Activated T-cell treated with anti-CD3 and anti-CD28 coated beads, Interleukin-2, amount 50 U/mL, for 24 hours (primary cell): ENCODE data around the gene MBD3.
"Not testable (repeated sequence)": the region's sequence is repeated elsewhere in the genome, so short reads cannot be mapped to it uniquely, and the experiment has no call there.

ENCODE experiments used
- DNase-seq: peaks from one replicate; pipeline ENCODE4 v3.0.0-alpha.2; 2020
- H3K27ac Mint-ChIP-seq: 2 replicates; pipeline ENCODE4 v1.8.0; 2020; ENCODE audit warnings: mild to moderate bottlenecking, mixed read lengths
- H3K27me3 Mint-ChIP-seq: 2 replicates; pipeline ENCODE4 v1.8.0; 2020; ENCODE audit warnings: mixed read lengths
- H3K36me3 Mint-ChIP-seq: 2 replicates; pipeline ENCODE4 v1.8.0; 2020; ENCODE audit warnings: low read depth, mixed read lengths
- H3K4me1 Mint-ChIP-seq: 2 replicates; pipeline ENCODE4 v1.8.0; 2020; ENCODE audit warnings: low read depth, mixed read lengths
- H3K4me3 Mint-ChIP-seq: 2 replicates; pipeline ENCODE4 v1.8.0; 2020; ENCODE audit warnings: mild to moderate bottlenecking, moderate library complexity, mixed read lengths
- H3K9me3 Mint-ChIP-seq: 2 replicates; pipeline ENCODE4 v1.8.0; 2020; ENCODE audit warnings: mixed read lengths

MBD3 gene

DNA sequence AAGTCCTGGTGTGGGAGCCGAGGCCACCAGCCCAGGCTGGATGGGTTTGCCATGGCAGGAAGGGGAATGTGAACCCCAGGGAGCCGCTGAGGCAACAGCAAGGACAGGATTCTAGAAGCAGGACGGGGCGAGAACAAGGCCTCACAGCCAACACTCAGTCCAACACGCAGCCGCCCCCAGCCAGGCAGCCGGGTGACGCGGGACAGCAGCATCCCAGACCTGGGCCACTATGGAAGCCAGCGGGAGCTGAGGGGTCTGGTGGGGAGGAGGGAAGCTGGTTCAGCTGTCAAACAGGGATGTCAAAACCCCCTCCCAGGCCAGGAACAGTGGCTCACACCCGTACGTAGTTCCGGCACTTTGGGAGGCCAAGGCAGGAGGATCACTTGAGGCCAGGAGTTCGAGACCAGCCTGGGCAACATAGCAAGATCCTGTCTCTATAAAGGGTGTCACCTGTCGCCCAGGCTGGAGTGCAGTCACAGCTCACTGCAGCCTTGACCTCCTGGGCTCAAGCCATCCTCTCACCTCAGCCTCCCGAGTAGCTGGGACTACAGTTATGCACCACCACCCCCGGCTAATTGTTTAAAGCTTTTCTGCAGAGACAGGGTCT, 31.3 kb downstream of the MBD3 start:
- no peaks in the 10 kb centered on the region for H3K9me3 Mint-ChIP-seq
- H3K4me1 Mint-ChIP-seq: peaks cover 4% of the 10 kb centered on the region
- H3K36me3 Mint-ChIP-seq: peaks cover 2% of the 10 kb centered on the region
- no peak for DNase-seq
- H3K27ac Mint-ChIP-seq: no peak overlapping the region
- no peaks in the 10 kb centered on the region for H3K27me3 Mint-ChIP-seq
- no peak overlapping the region for H3K4me3 Mint-ChIP-seq

DNA sequence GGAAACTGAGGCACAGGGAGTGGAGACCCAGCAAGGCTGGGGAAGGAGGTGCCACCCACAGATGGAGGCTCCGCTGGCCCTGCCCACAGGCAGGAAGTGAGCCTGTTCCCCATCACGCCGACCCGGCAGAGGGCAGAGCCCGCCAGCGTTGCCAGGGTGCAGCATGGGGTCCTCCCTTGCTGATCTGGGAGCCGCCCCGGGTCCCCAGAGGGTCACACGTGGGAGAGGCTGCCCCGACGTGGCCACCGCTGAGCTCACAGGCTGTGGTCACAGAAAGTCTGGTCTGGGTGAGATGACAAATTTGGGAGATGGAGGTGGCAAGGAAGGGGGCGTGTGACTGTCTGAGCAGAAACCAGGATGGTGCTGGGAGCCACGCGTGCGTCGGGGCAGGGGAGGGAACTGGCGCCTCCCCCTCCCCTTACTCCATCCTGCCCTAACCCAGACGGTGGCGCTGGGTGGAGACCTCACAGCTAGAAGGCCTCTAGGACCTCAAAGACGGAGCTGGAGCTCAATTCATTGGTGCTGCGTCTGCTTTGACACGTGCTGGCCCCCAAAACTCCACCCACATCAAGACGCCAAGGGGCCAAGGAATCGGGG, 32.3 kb downstream of the MBD3 start:
- peaks cover 2% of the 10 kb centered on the region for H3K36me3 Mint-ChIP-seq
- H3K27ac Mint-ChIP-seq: no peak overlapping the region
- peaks cover 4% of the 10 kb centered on the region for H3K4me1 Mint-ChIP-seq

DNA sequence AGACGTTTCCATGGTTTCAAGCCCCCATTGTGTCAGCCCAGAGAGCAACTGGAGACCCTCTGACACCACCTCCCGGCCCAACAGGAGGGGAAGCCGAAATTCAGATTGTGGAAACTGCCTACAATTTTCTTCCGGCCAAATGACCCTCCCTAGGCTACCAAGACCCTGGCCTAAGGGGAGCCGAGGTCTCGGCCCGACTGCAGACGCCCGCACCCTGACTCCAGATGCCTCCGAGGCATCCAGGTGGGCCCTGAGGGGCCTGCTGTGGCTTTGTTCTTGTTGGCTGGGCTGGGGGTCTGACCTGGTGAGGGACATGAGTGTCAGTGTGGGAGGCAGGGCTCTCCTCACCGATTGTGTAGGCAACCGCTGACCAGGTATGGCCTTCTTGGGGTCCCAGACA, 34.1 kb downstream of the MBD3 start:
- DNase-seq: no peak
- Mint-ChIP-seq H3K27me3 (no peaks in the 10 kb centered on the region), H3K4me1 (peaks cover 4% of the 10 kb centered on the region), H3K27ac (no peak overlapping the region), H3K9me3 (no peaks in the 10 kb centered on the region), H3K36me3 (peaks cover 2% of the 10 kb centered on the region), H3K4me3 (no peak overlapping the region)

More for the DNA sequence above, 32.3 kb downstream of the MBD3 start:
- H3K4me3 Mint-ChIP-seq: no peak overlapping the region
- DNase-seq: no peak
- no peaks in the 10 kb centered on the region for H3K27me3 Mint-ChIP-seq
- no peaks in the 10 kb centered on the region for H3K9me3 Mint-ChIP-seq

DNA sequence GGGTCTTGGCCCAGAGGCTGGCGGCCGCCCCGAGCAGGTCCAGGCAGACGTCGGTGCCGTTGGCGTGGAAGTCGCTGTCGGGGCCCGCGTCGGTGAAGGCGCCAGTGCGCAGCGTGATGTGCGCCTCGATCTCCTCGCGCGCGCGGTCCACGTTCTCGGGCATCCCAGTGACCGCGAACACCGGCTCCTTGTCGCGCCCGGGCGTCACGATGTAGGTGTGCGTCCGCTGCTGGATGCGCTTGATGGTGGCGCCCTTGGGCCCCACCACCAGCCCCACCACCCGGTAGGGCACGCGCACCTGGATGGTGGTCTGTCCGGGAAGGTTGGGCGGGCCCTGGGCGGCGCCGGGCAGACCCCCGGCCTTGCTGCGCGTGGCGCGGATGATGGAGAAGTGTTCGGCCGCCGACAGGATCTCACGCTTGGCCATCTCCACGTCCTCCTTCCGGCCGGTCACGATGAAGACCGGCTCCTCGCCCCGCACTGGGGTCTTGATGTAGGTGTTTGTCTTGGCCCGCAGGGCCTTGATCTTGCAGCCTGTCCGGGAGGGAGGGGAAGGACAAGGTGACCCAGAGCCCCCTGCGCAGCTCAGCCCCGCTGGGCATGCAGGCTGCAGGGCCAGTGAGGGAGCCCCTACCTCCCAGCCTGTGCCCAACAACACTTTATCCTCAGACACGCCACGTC, 36.1 kb downstream of the MBD3 start:
- Mint-ChIP-seq H3K27me3 (peaks cover 9% of the 10 kb centered on the region), H3K9me3 (no peaks in the 10 kb centered on the region), H3K4me3 (no peak overlapping the region), H3K4me1 (peaks cover 4% of the 10 kb centered on the region), H3K36me3 (peaks cover 2% of the 10 kb centered on the region), H3K27ac (no peak overlapping the region)
- no peak for DNase-seq

DNA sequence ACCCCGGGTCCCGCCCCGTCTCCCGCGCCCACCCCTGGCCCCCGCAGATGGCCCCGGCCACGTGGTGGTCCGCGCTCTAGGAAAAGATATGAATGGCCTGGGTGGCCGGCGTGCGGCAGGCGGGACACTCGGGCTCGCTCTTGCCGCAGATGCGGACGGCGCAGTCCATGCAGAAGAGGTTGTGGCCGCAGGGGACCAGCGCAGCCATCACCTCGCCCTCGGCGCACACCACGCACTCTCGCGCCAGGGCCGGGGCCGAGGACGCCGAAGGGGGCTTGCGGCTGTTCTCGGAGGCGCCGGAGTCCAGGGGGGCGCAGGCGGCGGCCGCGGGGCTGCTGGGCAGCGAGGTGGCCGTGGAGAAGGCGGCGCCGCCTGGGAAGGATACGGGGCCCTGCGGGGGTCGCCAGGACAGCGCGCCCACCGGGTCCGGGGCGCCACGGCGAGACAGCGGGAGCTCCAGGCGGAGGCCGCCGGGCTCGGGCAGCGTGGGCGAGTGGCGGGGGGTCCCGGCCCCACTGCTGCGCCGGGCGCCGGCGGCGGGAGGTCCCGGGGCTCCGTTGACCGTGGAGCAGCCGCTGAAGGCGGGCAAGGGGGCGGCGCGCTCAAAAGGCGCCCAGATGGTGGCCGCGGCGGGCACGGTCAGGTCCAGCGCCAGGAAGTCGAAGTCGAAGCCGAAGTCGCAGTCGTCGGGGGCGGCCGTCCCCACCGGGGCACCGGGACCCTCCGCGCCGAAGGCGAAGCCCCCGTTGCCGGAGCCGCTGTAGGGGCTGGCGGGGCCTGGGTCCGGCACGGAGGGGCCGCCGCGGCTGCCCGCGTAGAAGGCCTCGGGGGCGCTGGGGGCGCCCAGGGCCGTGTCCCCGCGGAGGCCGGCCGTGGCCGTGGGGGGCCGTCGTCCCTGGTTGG, 36.9 kb downstream of the MBD3 start:
- H3K4me3 Mint-ChIP-seq: no peak overlapping the region
- peaks cover 2% of the 10 kb centered on the region for H3K36me3 Mint-ChIP-seq
- H3K27me3 Mint-ChIP-seq: peaks cover 14% of the 10 kb centered on the region
- DNase-seq: no peak
- H3K9me3 Mint-ChIP-seq: no peaks in the 10 kb centered on the region
- no peak overlapping the region for H3K27ac Mint-ChIP-seq
- peaks cover 4% of the 10 kb centered on the region for H3K4me1 Mint-ChIP-seq

DNA sequence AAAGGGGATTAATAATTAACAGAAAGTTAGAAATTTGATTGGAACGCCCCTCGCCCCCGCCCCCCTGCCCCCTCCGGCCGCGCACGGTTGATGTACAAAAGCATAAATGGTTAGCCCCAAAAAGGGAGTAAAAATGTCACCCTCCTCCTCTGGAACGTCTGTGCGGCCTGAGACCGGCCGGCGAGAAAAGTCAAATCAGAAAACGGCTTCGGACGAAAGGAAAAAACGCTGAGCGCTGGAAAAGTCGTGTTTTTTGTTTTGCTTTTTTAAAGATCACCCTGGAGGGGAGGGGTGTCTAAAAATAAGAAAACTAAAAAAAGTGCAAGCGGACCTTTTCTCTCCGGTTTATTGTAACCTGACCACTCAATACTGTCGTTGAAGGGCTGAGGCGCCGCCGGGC, 37.7 kb downstream of the MBD3 start:
- Mint-ChIP-seq H3K4me3 (no peak overlapping the region), H3K27ac (no peak overlapping the region), H3K36me3 (peaks cover 2% of the 10 kb centered on the region), H3K4me1 (no peaks in the 10 kb centered on the region), H3K9me3 (no peaks in the 10 kb centered on the region), H3K27me3 (peaks cover 15% of the 10 kb centered on the region)
- no peak for DNase-seq

DNA sequence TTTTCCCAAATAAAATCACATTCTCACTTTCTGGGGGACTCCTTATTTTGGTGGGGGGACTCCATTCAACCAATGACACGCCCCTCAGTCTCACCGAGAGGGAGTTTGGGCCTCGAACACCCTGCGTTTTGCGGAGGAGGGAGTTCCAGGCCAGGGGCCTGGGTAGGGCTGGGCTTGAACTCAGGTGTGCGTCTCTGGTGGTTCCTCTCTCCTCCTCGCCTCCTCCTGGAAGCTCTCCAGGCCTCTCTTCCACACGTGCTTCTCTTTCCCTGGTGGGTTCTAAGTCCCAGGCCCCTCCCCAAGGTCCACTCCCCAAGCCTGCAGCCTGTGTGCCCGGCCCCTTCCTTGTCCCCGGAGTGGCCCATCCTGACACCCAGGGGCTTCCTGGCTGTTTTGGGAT, 39.2 kb downstream of the MBD3 start:
- no peak for DNase-seq
- no peak overlapping the region for H3K4me3 Mint-ChIP-seq
- peaks cover 2% of the 10 kb centered on the region for H3K36me3 Mint-ChIP-seq
- no peak overlapping the region for H3K27ac Mint-ChIP-seq
- H3K9me3 Mint-ChIP-seq: no peaks in the 10 kb centered on the region
- peaks cover 15% of the 10 kb centered on the region for H3K27me3 Mint-ChIP-seq
- H3K4me1 Mint-ChIP-seq: no peaks in the 10 kb centered on the region

DNA sequence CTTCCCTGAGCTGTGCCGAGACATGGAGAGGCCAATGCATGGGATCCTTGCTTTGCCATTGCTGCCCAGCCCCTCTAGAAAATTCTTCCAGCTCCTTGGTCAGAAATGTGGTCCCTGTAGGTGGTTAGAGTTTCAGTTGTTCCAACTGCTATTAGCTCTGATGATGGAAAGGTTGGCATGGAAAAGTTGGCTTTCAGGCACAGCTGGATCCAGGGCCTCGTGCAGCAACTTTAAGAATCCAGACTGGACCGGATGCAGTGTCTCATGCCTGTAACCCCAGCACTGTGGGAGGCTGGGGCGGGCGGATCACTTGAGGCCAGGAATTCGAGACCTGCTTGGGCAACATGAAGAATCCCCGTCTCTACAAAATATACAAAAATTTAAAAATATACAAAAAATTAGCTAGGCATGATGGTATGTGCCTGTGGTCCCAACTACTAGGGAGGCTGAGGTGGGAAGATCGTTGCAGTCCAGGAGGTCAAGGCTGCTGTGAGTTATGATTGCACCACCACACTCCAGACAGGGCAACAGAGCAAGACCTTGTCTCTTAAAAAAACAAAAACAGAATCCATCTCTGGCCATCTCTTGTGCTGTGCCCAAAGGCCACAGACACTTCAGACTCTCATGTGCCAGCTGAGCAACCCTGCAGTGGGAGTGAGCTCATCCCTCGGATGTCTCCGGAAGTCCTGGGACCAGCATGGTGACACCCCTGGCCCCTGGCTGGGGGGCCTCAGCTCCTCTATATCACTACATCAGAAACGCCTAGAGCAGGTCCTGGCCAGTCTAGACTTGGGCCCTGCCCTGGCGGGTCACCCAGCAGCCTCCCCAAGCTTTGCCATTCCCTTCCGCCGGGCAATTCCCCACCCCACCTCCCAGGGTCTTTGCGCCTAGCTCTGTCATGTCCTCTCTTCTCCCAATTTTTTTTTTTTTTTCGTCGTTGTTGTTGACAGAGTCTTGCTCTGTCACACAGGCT, 41.3 kb downstream of the MBD3 start:
- Mint-ChIP-seq H3K36me3 (no peaks in the 10 kb centered on the region), H3K4me1 (no peaks in the 10 kb centered on the region), H3K27ac (no peak overlapping the region), H3K4me3 (no peak overlapping the region), H3K9me3 (no peaks in the 10 kb centered on the region), H3K27me3 (peaks cover 23% of the 10 kb centered on the region)
- no peak for DNase-seq

DNA sequence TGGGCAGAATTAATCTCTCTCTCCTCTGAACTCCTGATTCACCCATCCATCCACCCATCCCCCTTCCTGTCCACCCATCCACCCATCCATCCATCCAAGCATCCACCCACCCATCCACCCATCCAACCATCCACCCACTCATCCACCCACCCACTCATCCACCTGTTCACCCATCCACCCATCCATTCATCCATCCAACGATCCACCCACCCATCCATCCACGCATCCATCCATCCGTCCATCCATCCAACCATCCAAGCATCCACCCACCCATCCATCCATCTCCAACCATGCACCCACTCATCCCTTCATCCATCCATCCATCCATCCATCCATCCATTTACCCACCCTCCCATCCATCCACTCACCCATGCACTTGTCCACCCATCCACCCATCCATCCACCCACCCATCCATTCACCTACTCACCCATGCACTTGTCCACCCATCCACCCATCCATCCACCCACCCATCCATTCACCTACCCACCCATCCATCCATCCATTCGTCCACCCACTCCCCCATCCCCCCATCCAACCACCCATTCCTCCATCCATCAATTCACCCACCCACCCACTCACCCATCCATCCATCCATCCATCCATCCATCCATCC, 43.2 kb downstream of the MBD3 start:
- H3K4me3 Mint-ChIP-seq: no peak overlapping the region
- H3K36me3 Mint-ChIP-seq: no peaks in the 10 kb centered on the region
- no peak overlapping the region for H3K27ac Mint-ChIP-seq
- H3K27me3 Mint-ChIP-seq: peaks cover 34% of the 10 kb centered on the region
- H3K9me3 Mint-ChIP-seq: no peaks in the 10 kb centered on the region
- H3K4me1 Mint-ChIP-seq: peaks cover 4% of the 10 kb centered on the region
- DNase-seq: no peak

DNA sequence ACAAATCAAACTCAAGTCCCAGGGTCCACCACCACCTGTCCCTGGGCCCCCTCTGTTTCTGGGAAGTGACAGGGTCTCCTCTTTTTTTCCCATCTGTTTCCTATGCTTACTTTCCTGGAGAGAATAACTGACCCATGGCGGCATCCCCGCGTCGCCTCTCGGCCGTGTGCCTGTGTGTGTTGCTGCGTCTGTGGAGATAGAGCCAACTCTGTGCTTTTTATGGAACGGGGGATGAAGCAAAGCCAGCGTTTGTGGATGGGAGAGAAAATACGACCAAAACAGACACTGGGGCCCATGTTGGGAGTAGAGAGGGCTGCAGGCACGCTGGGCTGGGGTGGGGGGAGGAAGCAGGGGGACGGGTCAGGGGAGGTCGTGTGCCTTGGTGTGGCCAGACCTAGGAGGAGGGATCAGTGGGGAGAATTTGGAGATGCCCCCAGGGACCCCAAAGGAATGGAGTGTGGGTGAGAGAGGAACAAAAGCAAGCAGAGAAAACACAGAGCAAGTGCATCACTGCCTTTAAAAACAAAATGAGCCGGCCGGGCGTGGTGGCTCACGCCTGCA, 52.2 kb downstream of the MBD3 start:
- Mint-ChIP-seq H3K27me3 (peaks cover 34% of the 10 kb centered on the region), H3K4me1 (no peaks in the 10 kb centered on the region), H3K36me3 (no peaks in the 10 kb centered on the region), H3K27ac (no peak overlapping the region), H3K4me3 (no peak overlapping the region), H3K9me3 (no peaks in the 10 kb centered on the region)
- no peak for DNase-seq

DNA sequence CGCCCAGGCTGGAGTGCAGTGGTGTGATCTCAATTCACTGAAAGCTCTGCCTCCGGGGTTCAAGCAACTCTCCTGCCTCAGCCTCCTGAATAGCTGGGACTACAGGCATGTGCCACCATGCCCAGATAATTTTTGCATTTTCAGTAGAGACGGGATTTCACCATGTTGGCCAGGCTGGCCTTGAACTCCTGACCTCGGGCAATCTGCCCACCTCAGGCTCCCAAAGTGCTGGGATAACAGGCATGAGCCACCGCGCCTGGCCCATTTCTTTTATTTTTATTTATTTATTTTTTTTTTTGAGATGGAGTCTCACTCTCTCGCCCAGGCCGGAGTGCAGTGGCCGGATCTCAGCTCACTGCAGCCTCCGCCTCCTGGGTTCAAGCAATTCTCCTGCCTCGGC, 52.9 kb downstream of the MBD3 start:
- H3K27me3 Mint-ChIP-seq: peaks cover 39% of the 10 kb centered on the region

DNA sequence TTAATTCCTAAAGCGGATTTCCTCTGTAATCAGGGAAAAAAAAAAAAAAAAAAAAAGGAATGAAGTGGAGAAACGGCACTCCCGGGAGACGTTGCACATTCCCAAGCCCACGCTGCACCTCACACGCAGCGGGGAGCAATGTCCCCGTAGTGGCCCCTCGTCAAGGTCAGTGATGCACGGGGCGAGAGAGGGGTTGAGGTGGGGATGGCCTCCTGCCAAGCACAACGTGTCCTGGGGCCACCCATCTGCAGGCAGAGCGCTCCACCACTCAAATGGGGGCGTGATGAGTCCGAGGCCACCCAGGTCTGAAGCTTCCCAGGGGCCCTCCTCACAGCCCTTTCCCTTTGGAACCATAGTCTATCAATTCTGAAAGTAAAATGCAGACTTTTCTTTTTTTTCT, 53.7 kb downstream of the MBD3 start:
- Mint-ChIP-seq H3K4me1 (no peaks in the 10 kb centered on the region), H3K36me3 (no peaks in the 10 kb centered on the region), H3K4me3 (no peak overlapping the region), H3K9me3 (no peaks in the 10 kb centered on the region), H3K27ac (no peak overlapping the region), H3K27me3 (peaks cover 36% of the 10 kb centered on the region)
- DNase-seq: no peak

More for the DNA sequence above, 52.9 kb downstream of the MBD3 start:
- H3K9me3 Mint-ChIP-seq, H3K27ac Mint-ChIP-seq, H3K4me3 Mint-ChIP-seq, DNase-seq, H3K36me3 Mint-ChIP-seq, H3K4me1 Mint-ChIP-seq: not testable (repeated sequence)

DNA sequence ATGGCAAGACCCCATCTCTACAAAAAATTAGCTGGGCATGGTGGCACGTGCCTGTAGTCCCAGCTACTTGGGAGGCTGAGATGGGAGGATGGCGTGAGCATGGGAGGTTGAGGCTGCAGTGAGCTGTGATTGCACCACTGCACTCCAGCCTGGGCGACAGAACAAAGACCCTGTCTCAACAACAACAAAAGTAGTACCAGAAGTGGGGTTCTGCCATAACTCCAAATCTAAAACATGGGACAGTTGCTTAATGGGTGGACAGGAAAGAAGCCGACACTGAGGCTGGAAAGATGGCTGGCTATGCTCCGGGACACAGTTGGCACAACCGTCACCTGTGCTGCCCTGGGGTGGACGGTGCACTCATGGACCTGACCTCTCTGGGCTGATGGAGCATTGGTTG, 57.0 kb downstream of the MBD3 start:
- not testable (repeated sequence) for H3K9me3 Mint-ChIP-seq, H3K36me3 Mint-ChIP-seq, H3K4me3 Mint-ChIP-seq, H3K4me1 Mint-ChIP-seq, H3K27ac Mint-ChIP-seq, DNase-seq
- H3K27me3 Mint-ChIP-seq: peaks cover 30% of the 10 kb centered on the region
